CD14-positive monocyte (primary cell): ENCODE results near the gene FAM187B. TPM values are rescaled to one million over a fixed set of nuclear protein-coding genes. Genes with fewer than 3 reads are reported as not detected.

Experiments
- DNase-seq, 3 donors: peaks; one replicate each; pipeline ENCODE4 v3.0.0-alpha.2; 2011 to 2022
- H2AFZ ChIP-seq: 2 replicates; pipeline ENCODE4 v1.6.0; 2012; ENCODE audit warnings: mild to moderate bottlenecking, low read depth, low read length, inconsistent platforms; ENCODE audit not compliant: insufficient read depth, poor library complexity, severe bottlenecking
- H3K27ac ChIP-seq, 2 donors: 1 replicate in 1 of 2; 2 replicates in 1 of 2; pipeline ENCODE4 v1.5.1; 2012 to 2013; ENCODE audit warnings: low read length in 2 of 2, control low read depth in 1 of 2, inconsistent platforms in 1 of 2, low read depth in 1 of 2, mild to moderate bottlenecking in 1 of 2
- H3K27me3 ChIP-seq, 2 donors: one replicate each; pipeline versions ENCODE4 v1.6.0 to v1.6.1; 2011 to 2013; ENCODE audit warnings: low read length in 2 of 2; ENCODE audit not compliant: control insufficient read depth in 2 of 2, insufficient read depth in 2 of 2
- H3K36me3 ChIP-seq, 2 donors: replicated peaks in 1 of 2; 1 replicate in 1 of 2; 2 replicates in 1 of 2; pipeline versions ENCODE4 v1.5.1 to v1.6.1; 2012 to 2013; ENCODE audit warnings: low read length in 2 of 2, control low read depth in 1 of 2, inconsistent platforms in 1 of 2, mild to moderate bottlenecking in 1 of 2; ENCODE audit not compliant: insufficient read depth in 2 of 2, control insufficient read depth in 1 of 2
- H3K4me1 ChIP-seq, 2 donors: 1 replicate in 1 of 2; 2 replicates in 1 of 2; pipeline versions ENCODE4 v1.5.1 to v1.6.1; 2012 to 2013; ENCODE audit warnings: low read length in 2 of 2, control low read depth in 1 of 2, inconsistent platforms in 1 of 2, mild to moderate bottlenecking in 1 of 2, moderate library complexity in 1 of 2; ENCODE audit not compliant: insufficient read depth in 2 of 2, control insufficient read depth in 1 of 2
- H3K4me2 ChIP-seq: replicated peaks from 2 replicates; pipeline ENCODE3; 2012; ENCODE audit warnings: low read length, moderate library complexity, mild to moderate bottlenecking; ENCODE audit not compliant: poor library complexity, severe bottlenecking; ENCODE audit errors: extremely low read depth
- H3K4me3 ChIP-seq, 3 experiments: fragments of 200-600 bp in 1 of 3; sonication (generic) in 1 of 3; replicated peaks in 1 of 3; 1 replicate in 2 of 3; 2 replicates in 1 of 3; pipeline ENCODE4 v1.5.1; 2011 to 2013; ENCODE audit warnings: low read length in 3 of 3, mild to moderate bottlenecking in 3 of 3, control low read depth in 2 of 3, low read depth in 2 of 3, inconsistent platforms in 1 of 3, moderate library complexity in 1 of 3
- H3K79me2 ChIP-seq: 2 replicates; pipeline ENCODE4 v1.6.0; 2012; ENCODE audit warnings: mild to moderate bottlenecking, control low read depth, inconsistent platforms, low read length, moderate library complexity; ENCODE audit not compliant: insufficient read depth
- H3K9ac ChIP-seq: 2 replicates; pipeline ENCODE4 v1.6.0; 2017; ENCODE audit warnings: low read length, mild to moderate bottlenecking; ENCODE audit not compliant: insufficient read depth, poor library complexity, severe bottlenecking
- H3K9me3 ChIP-seq, 2 donors: replicated peaks in 1 of 2; 1 replicate in 1 of 2; 2 replicates in 1 of 2; pipeline versions ENCODE4 v1.5.1 to v1.6.1; 2012 to 2013; ENCODE audit warnings: low read length in 2 of 2, control low read depth in 1 of 2; ENCODE audit not compliant: control insufficient read depth in 1 of 2, insufficient read depth in 1 of 2
- H4K20me1 ChIP-seq: 2 replicates; pipeline ENCODE4 v1.6.0; 2012; ENCODE audit warnings: mild to moderate bottlenecking, low read length, control low read depth, moderate library complexity; ENCODE audit not compliant: insufficient read depth
- H3K27ac Mint-ChIP-seq, 7 donors: one replicate each; pipeline ENCODE4 v1.8.0; 2020; ENCODE audit warnings: mild to moderate bottlenecking in 7 of 7, mixed read lengths in 7 of 7, moderate library complexity in 6 of 7, inconsistent platforms in 2 of 7
- H3K27me3 Mint-ChIP-seq, 3 donors: one replicate each; pipeline ENCODE4 v1.8.0; 2021 to 2022; ENCODE audit warnings: low read depth in 3 of 3, mild to moderate bottlenecking in 3 of 3, mixed read lengths in 3 of 3, moderate library complexity in 3 of 3, inconsistent platforms in 1 of 3
- H3K36me3 Mint-ChIP-seq, 2 donors: one replicate each; pipeline ENCODE4 v1.8.0; 2020; ENCODE audit warnings: mixed read lengths in 2 of 2, inconsistent platforms in 1 of 2, mild to moderate bottlenecking in 1 of 2
- H3K4me1 Mint-ChIP-seq: one replicate; pipeline ENCODE4 v1.8.0; 2020; ENCODE audit warnings: mild to moderate bottlenecking, mixed read lengths
- H3K4me3 Mint-ChIP-seq, 2 donors: one replicate each; pipeline ENCODE4 v1.8.0; 2020; ENCODE audit warnings: mild to moderate bottlenecking in 2 of 2, mixed read lengths in 2 of 2, moderate library complexity in 1 of 2
- H3K9me3 Mint-ChIP-seq, 7 donors: one replicate each; pipeline ENCODE4 v1.8.0; 2020 to 2022; ENCODE audit warnings: mixed read lengths in 7 of 7, mild to moderate bottlenecking in 6 of 7, moderate library complexity in 6 of 7, inconsistent platforms in 2 of 7
- CTCF ChIP-seq: fragments of 200-600 bp; IDR thresholded peaks from one replicate; pipeline ENCODE4 v1.8.0; 2022; ENCODE audit warnings: antibody characterized with exemption, mild to moderate bottlenecking
- WGBS: methylation state at CpG from one replicate; pipeline ENCODE4 v1.1.5; 2013; ENCODE audit warnings: missing lambda C conversion rate; ENCODE audit not compliant: insufficient coverage; 5-methylcytosine and 5-hydroxymethylcytosine counted together
- intact Hi-C, 2 donors: fragments of 100-400 bp; cut with micrococcal nuclease; formaldehyde crosslinking; loops; one replicate each; pipeline versions ENCODE4 v1.15.0 to v1.15.1; 2023
- polyA plus RNA-seq, 3 donors: library from polyadenylated mRNA; depleted of rRNA in 1 of 3; unstranded in 2 of 3; stranded (reverse) in 1 of 3; fragments of 300-500 nt in 2 of 3; fragments of >200 nt in 1 of 3; fragmentation: Illumina TruSeq in 2 of 3; gene quantifications; 1 replicate in 2 of 3; 2 replicates in 1 of 3; pipeline ENCODE4 v1.2.3, GENCODE V29; 2012 to 2021

FAM187B gene
- polyA plus RNA-seq, 3 donors, result not detected

GRCh38 chr19:35202722-35203688 lies 25.5 kb downstream of the FAM187B start:
- Mint-ChIP-seq H3K4me3 (no peak overlapping the region), H3K4me1 (peaks cover 38% of the 10 kb centered on the region)

More at GRCh38 chr19:35202722-35203688, 25.5 kb downstream of the FAM187B start:
- no peak overlapping the region for H3K4me3 ChIP-seq
- intact Hi-C loops, result loop anchor here in 1 of 2 donors (10.0 kb wide), 1 partner anchor 62 kb away; the partner anchor contains the start of gene USF2
- H3K36me3 ChIP-seq, result no peaks in the 10 kb centered on the region
- H3K9me3 Mint-ChIP-seq, result peaks cover 0 to 5% (median under 1%) of the 10 kb centered on the region in 7 donors
- no peak for TF ChIP-seq CTCF
- H3K9ac ChIP-seq, result no peak overlapping the region
- H2AFZ ChIP-seq, result no peak overlapping the region
- WGBS, result 100% methylated on average over 4 of the region's 4 CpGs
- H3K4me2 ChIP-seq, result no peak overlapping the region
- DNase-seq, result no peak
- peak overlapping the region in 1 of 7 donors; percentile 48 for H3K27ac Mint-ChIP-seq
- no peaks in the 10 kb centered on the region for H3K9me3 ChIP-seq
- H3K36me3 Mint-ChIP-seq, result peaks cover 0 to 2% of the 10 kb centered on the region in 2 donors
- H4K20me1 ChIP-seq, result no peaks in the 10 kb centered on the region
- H3K79me2 ChIP-seq, result no peaks in the 10 kb centered on the region
- H3K27ac ChIP-seq, result no peak overlapping the region
- peaks cover 0 to 3% (median 3%) of the 10 kb centered on the region in 3 donors for H3K27me3 Mint-ChIP-seq
- H3K27me3 ChIP-seq, result peaks cover 0 to 3% of the 10 kb centered on the region in 2 donors
- H3K4me1 ChIP-seq, result peaks cover 31 to 33% of the 10 kb centered on the region in 2 donors
